ENCODE data around the gene CEP112. TPM values are rescaled to one million over a fixed set of nuclear protein-coding genes. Genes with fewer than 3 reads are reported as not detected.

CEP112 gene
- polyA plus RNA-seq, 1 donor (not counting 4 experiments of a cell fraction or from before 2014, with no cell fraction given), result 2.6 TPM

GRCh38 chr17:65617496-65617895, 574.4 kb downstream of the CEP112 start:
- H3K9me3 ChIP-seq (ENCODE audit: control insufficient read depth, low read depth, low read length), result no peaks in the 10 kb centered on the region
- H3K4me3 ChIP-seq (ENCODE audit: control insufficient read depth in 2 of 3, extremely low read depth in 1 of 3, insufficient read depth in 2 of 3, low read depth in 1 of 3, low read length in 3 of 3), result no peak overlapping the region
- DNase-seq (ENCODE audit: low read depth, low spot score), result no peak
- H3K9me1 ChIP-seq (ENCODE audit: control insufficient read depth, extremely low read depth, insufficient read depth, low read length), result no peaks in the 10 kb centered on the region
- no peak overlapping the region for H2AFZ ChIP-seq (ENCODE audit: control insufficient read depth, low read length)
- H3K4me2 ChIP-seq (ENCODE audit: control insufficient read depth, extremely low read depth, insufficient read depth, low read depth, low read length), result no peak overlapping the region
- TF ChIP-seq EZH2 (IDR thresholded peaks at IDR 0.05; ENCODE audit: low read length) (no peak), CTCF (optimal IDR thresholded peaks at IDR 0.05 in 1 of 3, IDR thresholded peaks at IDR 0.05 in 1 of 3, conservative IDR thresholded peaks at IDR 0.05 in 1 of 3; ENCODE audit: extremely low read depth in 1 of 3, insufficient read depth in 2 of 3, low read length in 3 of 3) (no peak)
- H3K4me1 ChIP-seq (ENCODE audit: control insufficient read depth, extremely low read depth, insufficient read depth, low read length), result no peaks in the 10 kb centered on the region
- H3K36me3 ChIP-seq (ENCODE audit: control insufficient read depth in 2 of 2, extremely low read depth in 1 of 2, insufficient read depth in 2 of 2, low read length in 2 of 2), result no peaks in the 10 kb centered on the region
- H3K9ac ChIP-seq (ENCODE audit: control insufficient read depth, extremely low read depth, insufficient read depth, low read length), result no peak overlapping the region
- H3K27ac ChIP-seq (ENCODE audit: control insufficient read depth, insufficient read depth, low read length), result no peak overlapping the region
- dilution Hi-C loops (cut with MboI; ENCODE audit: extremely low pct_ligation_motif_present, low sequenced_read_pairs), result no loop called here
- H3K79me2 ChIP-seq (ENCODE audit: control insufficient read depth, insufficient read depth, low read length), result no peaks in the 10 kb centered on the region
- FAIRE-seq, result no peak
- H4K20me1 ChIP-seq (ENCODE audit: control insufficient read depth, extremely low read depth, insufficient read depth, low read length), result no peaks in the 10 kb centered on the region
- H3K27me3 ChIP-seq (ENCODE audit: control insufficient read depth, extremely low read depth, insufficient read depth, low read length), result no peaks in the 10 kb centered on the region

GRCh38 chr17:65609749-65610148, 582.2 kb downstream of the CEP112 start:
- Histone ChIP-seq H3K79me2 (ENCODE audit: control insufficient read depth, insufficient read depth, low read length) (no peaks in the 10 kb centered on the region), H3K36me3 (ENCODE audit: control insufficient read depth in 2 of 2, extremely low read depth in 1 of 2, insufficient read depth in 2 of 2, low read length in 2 of 2) (no peaks in the 10 kb centered on the region), H3K27me3 (ENCODE audit: control insufficient read depth, extremely low read depth, insufficient read depth, low read length) (no peaks in the 10 kb centered on the region), H3K9me1 (ENCODE audit: control insufficient read depth, extremely low read depth, insufficient read depth, low read length) (no peaks in the 10 kb centered on the region), H3K4me3 (ENCODE audit: control insufficient read depth in 2 of 3, extremely low read depth in 1 of 3, insufficient read depth in 2 of 3, low read depth in 1 of 3, low read length in 3 of 3) (no peak overlapping the region), H3K27ac (ENCODE audit: control insufficient read depth, insufficient read depth, low read length) (no peak overlapping the region), H3K4me1 (ENCODE audit: control insufficient read depth, extremely low read depth, insufficient read depth, low read length) (no peaks in the 10 kb centered on the region), H2AFZ (ENCODE audit: control insufficient read depth, low read length) (no peak overlapping the region), H3K9ac (ENCODE audit: control insufficient read depth, extremely low read depth, insufficient read depth, low read length) (no peak overlapping the region), H3K4me2 (ENCODE audit: control insufficient read depth, extremely low read depth, insufficient read depth, low read depth, low read length) (no peak overlapping the region), H3K9me3 (ENCODE audit: control insufficient read depth, low read depth, low read length) (no peaks in the 10 kb centered on the region), H4K20me1 (ENCODE audit: control insufficient read depth, extremely low read depth, insufficient read depth, low read length) (no peaks in the 10 kb centered on the region)
- FAIRE-seq (no peak), DNase-seq (ENCODE audit: low read depth, low spot score) (no peak)
- dilution Hi-C loops (cut with MboI; ENCODE audit: extremely low pct_ligation_motif_present, low sequenced_read_pairs), result no loop called here
- TF ChIP-seq CTCF (optimal IDR thresholded peaks at IDR 0.05 in 1 of 3, IDR thresholded peaks at IDR 0.05 in 1 of 3, conservative IDR thresholded peaks at IDR 0.05 in 1 of 3; ENCODE audit: extremely low read depth in 1 of 3, insufficient read depth in 2 of 3, low read length in 3 of 3), result no peak
- no peak for TF ChIP-seq EZH2 (IDR thresholded peaks at IDR 0.05; ENCODE audit: low read length)

Data from keratinocyte (primary cell).